GM23338 (cell line): ENCODE data around the gene CLSTN1. TPM values are rescaled to one million over a fixed set of nuclear protein-coding genes. Genes with fewer than 3 reads are reported as not detected.
"Not testable (repeated sequence)": the region's sequence is repeated elsewhere in the genome, so short reads cannot be mapped to it uniquely, and the experiment has no call there.

ENCODE experiments used
- ATAC-seq: fragments of 200-7000 bp; cut with Tn5 transposase; 3 replicates; pipeline ENCODE4 v1.9.1; 2020
- DNase-seq: peaks from one replicate; pipeline ENCODE4 v3.0.0-alpha.2; 2015; ENCODE audit warnings: low spot score
- H2AFZ ChIP-seq: fragments of 200-600 bp; sonication (generic); 2 replicates; pipeline ENCODE4 v1.8.0; 2016; ENCODE audit warnings: antibody characterized with exemption, mild to moderate bottlenecking, moderate library complexity
- H3F3A ChIP-seq: fragments of 200-600 bp; sonication (generic); replicated peaks from 2 replicates; pipeline ENCODE4 v1.8.0; 2017; ENCODE audit warnings: antibody characterized with exemption, mixed run types, low read depth
- H3K27ac ChIP-seq: fragments of 200-600 bp; sonication (generic); 2 replicates; pipeline ENCODE4 v1.6.1; 2016; ENCODE audit warnings: low read depth
- H3K27me3 ChIP-seq: fragments of 200-600 bp; sonication (generic); 2 replicates; pipeline ENCODE4 v1.8.0; 2016; ENCODE audit warnings: mild to moderate bottlenecking, mixed run types, moderate library complexity; ENCODE audit not compliant: insufficient read depth
- H3K36me3 ChIP-seq: fragments of 200-600 bp; sonication (generic); 2 replicates; pipeline ENCODE4 v1.8.0; 2016; ENCODE audit warnings: mild to moderate bottlenecking; ENCODE audit not compliant: insufficient read depth
- H3K4me1 ChIP-seq: fragments of 200-600 bp; sonication (generic); 2 replicates; pipeline ENCODE4 v1.8.0; 2016; ENCODE audit warnings: mild to moderate bottlenecking, moderate library complexity; ENCODE audit not compliant: insufficient read depth
- H3K4me2 ChIP-seq: fragments of 200-600 bp; sonication (generic); 2 replicates; pipeline ENCODE4 v1.7.1; 2017; ENCODE audit warnings: mixed run types
- H3K4me3 ChIP-seq: fragments of 200-600 bp; sonication (generic); 2 replicates; pipeline ENCODE4 v1.6.1; 2016; ENCODE audit warnings: mixed run types
- H3K79me2 ChIP-seq: fragments of 200-600 bp; sonication (generic); replicated peaks from 2 replicates; pipeline ENCODE4 v1.8.0; 2017; ENCODE audit warnings: mild to moderate bottlenecking; ENCODE audit not compliant: insufficient read depth
- H3K9me2 ChIP-seq: fragments of 200-600 bp; sonication (generic); 2 replicates; pipeline ENCODE4 v1.8.0; 2017; ENCODE audit not compliant: insufficient read depth
- H4K20me1 ChIP-seq: fragments of 200-600 bp; sonication (generic); replicated peaks from 2 replicates; pipeline ENCODE4 v1.8.0; 2017; ENCODE audit warnings: mild to moderate bottlenecking; ENCODE audit not compliant: insufficient read depth
- H3K27ac Mint-ChIP-seq: 2 replicates; pipeline ENCODE4 v1.8.0; 2020; ENCODE audit warnings: inconsistent platforms, mild to moderate bottlenecking, moderate library complexity, mixed read lengths
- H3K27me3 Mint-ChIP-seq: 3 replicates; pipeline ENCODE4 v1.8.0; 2022; ENCODE audit warnings: low read depth, mild to moderate bottlenecking, moderate library complexity, mixed read lengths, inconsistent platforms; ENCODE audit not compliant: insufficient read depth, poor library complexity
- H3K36me3 Mint-ChIP-seq: 3 replicates; pipeline ENCODE4 v1.8.0; 2021; ENCODE audit warnings: low read depth, mild to moderate bottlenecking, inconsistent platforms, moderate library complexity, mixed read lengths
- H3K4me1 Mint-ChIP-seq: 3 replicates; pipeline ENCODE4 v1.8.0; 2020; ENCODE audit warnings: mild to moderate bottlenecking, inconsistent platforms, mixed read lengths
- H3K4me3 Mint-ChIP-seq: 3 replicates; pipeline ENCODE4 v1.8.0; 2021; ENCODE audit warnings: moderate library complexity, mild to moderate bottlenecking, inconsistent platforms, mixed read lengths
- H3K9me3 Mint-ChIP-seq: 3 replicates; pipeline ENCODE4 v1.8.0; 2020; ENCODE audit warnings: moderate library complexity, mild to moderate bottlenecking, inconsistent platforms, mixed read lengths
- CREB1 ChIP-seq: fragments of 250-450 bp; sonication (Bioruptor Pico); IDR thresholded peaks from 2 replicates; pipeline ENCODE4 v1.5.0; 2020; ENCODE audit warnings: low read depth, mild to moderate bottlenecking, moderate library complexity
- EZH2phosphoT487 ChIP-seq: fragments of 200-600 bp; sonication (generic); IDR thresholded peaks from one replicate; pipeline ENCODE4 v1.8.1; 2018; ENCODE audit warnings: antibody characterized with exemption; ENCODE audit not compliant: unreplicated experiment
- JUNB ChIP-seq: IDR thresholded peaks from one replicate; pipeline ENCODE4 v1.6.1; 2016; ENCODE audit warnings: antibody characterized with exemption; ENCODE audit not compliant: unreplicated experiment
- NANOG ChIP-seq: IDR thresholded peaks from 2 replicates; pipeline ENCODE4 v1.6.1; 2016; ENCODE audit warnings: antibody characterized with exemption, borderline replicate concordance
- STAT1 ChIP-seq: IDR thresholded peaks from one replicate; pipeline ENCODE4 v1.6.1; 2016; ENCODE audit warnings: antibody characterized with exemption; ENCODE audit not compliant: unreplicated experiment
- ZNF331 ChIP-seq: fragments of 250-450 bp; sonication (Bioruptor Pico); IDR thresholded peaks from 2 replicates; pipeline ENCODE4 v1.5.0; 2020; ENCODE audit warnings: low read depth, mild to moderate bottlenecking, moderate library complexity
- polyA plus RNA-seq: library from polyadenylated mRNA; unstranded; fragments of >200 nt; fragmentation: Nextera tagmentation; extraction: Ambion mirVana; gene quantifications from 2 replicates; pipeline ENCODE4 v1.2.1, GENCODE V29; 2016
- total RNA-seq: library from RNA; depleted of rRNA; stranded (reverse); fragments of >200 nt; shearing (Covaris generic); gene quantifications from 2 replicates; pipeline ENCODE4 v1.2.3, GENCODE V29; 2014
- TF ChIP-seq, protein P1 (sequence below), 2 experiments: fragments of 200-600 bp in 1 of 2; sonication (generic) in 1 of 2; conservative IDR thresholded peaks; 2 replicates each; pipeline versions ENCODE4 v1.5.1 to v1.6.1; 2016 to 2017; ENCODE audit warnings: antibody characterized with exemption in 2 of 2, low read depth in 2 of 2, mild to moderate bottlenecking in 2 of 2, moderate library complexity in 1 of 2
- TF ChIP-seq, protein P2 (sequence below): IDR thresholded peaks from one replicate; pipeline ENCODE4 v1.6.1; 2018; ENCODE audit warnings: antibody characterized with exemption; ENCODE audit not compliant: unreplicated experiment

The CLSTN1 gene
- total and polyA plus RNA-seq, 2 experiments from 2014 or later: 38.5 to 66.2 TPM

DNA sequence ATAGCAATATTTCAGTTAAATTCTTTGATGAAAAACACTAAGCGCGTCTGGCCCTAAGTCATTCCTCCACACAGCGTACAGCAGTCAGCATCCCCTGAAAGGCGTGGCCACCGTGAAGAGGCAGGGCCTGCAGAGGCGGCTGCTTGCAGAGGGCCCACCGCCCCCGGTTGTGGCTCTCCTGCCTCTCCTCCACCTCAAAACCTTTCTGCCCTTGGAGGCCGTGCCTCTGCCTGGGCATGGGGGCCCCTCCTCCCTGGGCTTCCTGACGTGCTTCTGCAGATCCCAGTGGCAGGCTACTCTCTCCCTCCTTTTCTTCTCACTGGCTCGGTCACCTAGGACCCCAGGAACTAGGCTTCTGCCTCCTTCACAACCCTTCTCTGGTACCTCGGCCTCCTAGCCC is 16.2 kb downstream of the CLSTN1 start (continued):
- TF ChIP-seq, protein P1, sequence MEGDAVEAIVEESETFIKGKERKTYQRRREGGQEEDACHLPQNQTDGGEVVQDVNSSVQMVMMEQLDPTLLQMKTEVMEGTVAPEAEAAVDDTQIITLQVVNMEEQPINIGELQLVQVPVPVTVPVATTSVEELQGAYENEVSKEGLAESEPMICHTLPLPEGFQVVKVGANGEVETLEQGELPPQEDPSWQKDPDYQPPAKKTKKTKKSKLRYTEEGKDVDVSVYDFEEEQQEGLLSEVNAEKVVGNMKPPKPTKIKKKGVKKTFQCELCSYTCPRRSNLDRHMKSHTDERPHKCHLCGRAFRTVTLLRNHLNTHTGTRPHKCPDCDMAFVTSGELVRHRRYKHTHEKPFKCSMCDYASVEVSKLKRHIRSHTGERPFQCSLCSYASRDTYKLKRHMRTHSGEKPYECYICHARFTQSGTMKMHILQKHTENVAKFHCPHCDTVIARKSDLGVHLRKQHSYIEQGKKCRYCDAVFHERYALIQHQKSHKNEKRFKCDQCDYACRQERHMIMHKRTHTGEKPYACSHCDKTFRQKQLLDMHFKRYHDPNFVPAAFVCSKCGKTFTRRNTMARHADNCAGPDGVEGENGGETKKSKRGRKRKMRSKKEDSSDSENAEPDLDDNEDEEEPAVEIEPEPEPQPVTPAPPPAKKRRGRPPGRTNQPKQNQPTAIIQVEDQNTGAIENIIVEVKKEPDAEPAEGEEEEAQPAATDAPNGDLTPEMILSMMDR (conservative IDR thresholded peaks at IDR 0.05; ENCODE audit: low read depth in 2 of 2): no peak
- TF ChIP-seq EZH2phosphoT487 (no peak), ZNF331 (CRISPR knock-in tag) (no peak), NANOG (no peak)

DNA sequence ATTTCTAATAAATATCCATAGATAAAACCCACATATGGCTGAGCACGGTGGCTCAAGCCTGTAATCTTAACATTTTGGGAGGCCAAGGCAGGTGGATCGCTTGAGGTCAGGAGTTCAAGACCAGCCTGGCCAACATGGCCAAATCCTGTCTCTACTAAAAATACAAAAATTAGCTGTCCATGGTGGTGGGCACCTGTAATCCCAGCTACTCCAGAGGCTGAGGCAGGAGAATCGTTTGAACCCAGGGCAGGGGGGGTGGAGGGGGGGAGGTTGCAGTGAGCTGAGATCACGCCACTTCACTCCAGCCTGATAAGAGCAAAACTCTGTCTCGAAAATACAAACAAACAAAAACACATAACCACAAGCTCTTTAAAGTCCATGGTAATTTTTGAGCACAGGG is 17.8 kb downstream of the CLSTN1 start:
- Mint-ChIP-seq H3K4me1 (peaks cover 35% of the 10 kb centered on the region), H3K27me3 (peaks cover 14% of the 10 kb centered on the region)
- not testable (repeated sequence) for ATAC-seq, H3K36me3 ChIP-seq, H3K27me3 ChIP-seq, H3K9me3 Mint-ChIP-seq, H2AFZ ChIP-seq, H3K4me3 ChIP-seq, H3K4me2 ChIP-seq, H3K36me3 Mint-ChIP-seq, DNase-seq, H3K9me2 ChIP-seq, H3K4me3 Mint-ChIP-seq, H3K27ac Mint-ChIP-seq
- peaks cover 99% of the 10 kb centered on the region for H3K79me2 ChIP-seq
- peaks cover 19% of the 10 kb centered on the region; the same call in 1 of the 2 replicates for H3F3A ChIP-seq
- H3K27ac ChIP-seq: 0 out of 2 replicates have a peak overlapping the region, but pooled peaks have one; percentile 45
- peaks cover 30% of the 10 kb centered on the region for H3K4me1 ChIP-seq
- H4K20me1 ChIP-seq: peaks cover 47% of the 10 kb centered on the region

DNA sequence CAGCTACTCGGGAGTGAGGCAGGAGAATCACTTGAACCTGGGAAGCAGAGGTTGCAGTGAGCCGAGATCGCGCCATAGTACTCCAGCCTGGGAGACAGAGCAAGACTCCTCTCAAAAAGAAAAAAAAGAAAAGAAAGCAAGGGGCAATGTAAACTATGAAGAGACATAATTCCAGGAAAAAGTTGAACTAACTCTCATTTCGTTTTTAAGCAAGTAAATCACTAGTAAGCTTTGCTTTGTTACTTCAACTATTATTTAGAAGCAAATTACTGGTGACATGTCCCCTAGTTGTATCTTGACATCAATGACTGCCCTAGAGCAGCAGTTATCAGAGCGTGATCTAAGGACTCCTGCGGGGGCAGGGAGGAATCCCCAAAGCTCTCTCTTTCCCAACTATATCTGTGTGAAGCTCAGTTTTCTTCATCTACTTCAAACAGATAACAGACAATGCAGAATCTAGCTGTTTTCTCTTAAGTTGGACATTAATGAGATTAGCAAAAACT is 18.7 kb downstream of the CLSTN1 start:
- no peak for DNase-seq
- no peak overlapping the region for H2AFZ ChIP-seq
- no peak; the same call in 2 of the 3 replicates for ATAC-seq
- Mint-ChIP-seq H3K4me1 (peaks cover 35% of the 10 kb centered on the region), H3K4me3 (no peak overlapping the region), H3K27ac (peak overlapping the region; percentile 76; the same call in 1 of the 2 replicates), H3K9me3 (no peaks in the 10 kb centered on the region), H3K27me3 (peaks cover 14% of the 10 kb centered on the region), H3K36me3 (no peaks in the 10 kb centered on the region)
- peaks cover 99% of the 10 kb centered on the region for H3K79me2 ChIP-seq
- H3K9me2 ChIP-seq: no peaks in the 10 kb centered on the region
- no peaks in the 10 kb centered on the region for H3K36me3 ChIP-seq
- no peak overlapping the region for H3K4me3 ChIP-seq
- peaks cover 41% of the 10 kb centered on the region for H4K20me1 ChIP-seq
- 0 out of 2 replicates have a peak overlapping the region, but pooled peaks have one; percentile 19 for H3K4me2 ChIP-seq
- no peaks in the 10 kb centered on the region for H3K27me3 ChIP-seq
- H3K27ac ChIP-seq: peak overlapping the region; percentile 73
- H3F3A ChIP-seq: peaks cover 19% of the 10 kb centered on the region; the same call in 1 of the 2 replicates
- peaks cover 30% of the 10 kb centered on the region for H3K4me1 ChIP-seq
- TF ChIP-seq JUNB (no peak), CREB1 (CRISPR knock-in tag) (no peak), ZNF331 (CRISPR knock-in tag) (no peak), STAT1 (no peak), EZH2phosphoT487 (no peak)
- TF ChIP-seq, protein P1 (conservative IDR thresholded peaks at IDR 0.05; ENCODE audit: low read depth in 2 of 2): no peak
- TF ChIP-seq, protein P2, sequence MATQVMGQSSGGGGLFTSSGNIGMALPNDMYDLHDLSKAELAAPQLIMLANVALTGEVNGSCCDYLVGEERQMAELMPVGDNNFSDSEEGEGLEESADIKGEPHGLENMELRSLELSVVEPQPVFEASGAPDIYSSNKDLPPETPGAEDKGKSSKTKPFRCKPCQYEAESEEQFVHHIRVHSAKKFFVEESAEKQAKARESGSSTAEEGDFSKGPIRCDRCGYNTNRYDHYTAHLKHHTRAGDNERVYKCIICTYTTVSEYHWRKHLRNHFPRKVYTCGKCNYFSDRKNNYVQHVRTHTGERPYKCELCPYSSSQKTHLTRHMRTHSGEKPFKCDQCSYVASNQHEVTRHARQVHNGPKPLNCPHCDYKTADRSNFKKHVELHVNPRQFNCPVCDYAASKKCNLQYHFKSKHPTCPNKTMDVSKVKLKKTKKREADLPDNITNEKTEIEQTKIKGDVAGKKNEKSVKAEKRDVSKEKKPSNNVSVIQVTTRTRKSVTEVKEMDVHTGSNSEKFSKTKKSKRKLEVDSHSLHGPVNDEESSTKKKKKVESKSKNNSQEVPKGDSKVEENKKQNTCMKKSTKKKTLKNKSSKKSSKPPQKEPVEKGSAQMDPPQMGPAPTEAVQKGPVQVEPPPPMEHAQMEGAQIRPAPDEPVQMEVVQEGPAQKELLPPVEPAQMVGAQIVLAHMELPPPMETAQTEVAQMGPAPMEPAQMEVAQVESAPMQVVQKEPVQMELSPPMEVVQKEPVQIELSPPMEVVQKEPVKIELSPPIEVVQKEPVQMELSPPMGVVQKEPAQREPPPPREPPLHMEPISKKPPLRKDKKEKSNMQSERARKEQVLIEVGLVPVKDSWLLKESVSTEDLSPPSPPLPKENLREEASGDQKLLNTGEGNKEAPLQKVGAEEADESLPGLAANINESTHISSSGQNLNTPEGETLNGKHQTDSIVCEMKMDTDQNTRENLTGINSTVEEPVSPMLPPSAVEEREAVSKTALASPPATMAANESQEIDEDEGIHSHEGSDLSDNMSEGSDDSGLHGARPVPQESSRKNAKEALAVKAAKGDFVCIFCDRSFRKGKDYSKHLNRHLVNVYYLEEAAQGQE: no peak
